Peyer's patch (tissue), 4 donors: ENCODE results near the gene PDLIM1. TPM values are rescaled to one million over a fixed set of nuclear protein-coding genes. Genes with fewer than 3 reads are reported as not detected.
"Not testable (repeated sequence)": the region's sequence is repeated elsewhere in the genome, so short reads cannot be mapped to it uniquely, and the experiment has no call there.

Experiments used
- DNase-seq, 3 donors: peaks; one replicate each; pipeline ENCODE4 v3.0.0-alpha.2; 2017 to 2019
- H3K27ac ChIP-seq, 4 donors: fragments of 200-600 bp; sonication (generic); one replicate each; pipeline ENCODE4 v1.5.1; 2016 to 2019
- H3K27me3 ChIP-seq, 2 donors: fragments of 200-600 bp; sonication (generic); one replicate each; pipeline ENCODE4 v1.5.1; 2019
- H3K36me3 ChIP-seq, 3 donors: fragments of 200-600 bp; sonication (generic); one replicate each; pipeline ENCODE4 v1.5.1; 2016 to 2019
- H3K4me1 ChIP-seq, 4 donors: fragments of 200-600 bp; sonication (generic); one replicate each; pipeline ENCODE4 v1.5.1; 2016 to 2019
- H3K4me3 ChIP-seq, 4 donors: fragments of 200-600 bp; sonication (generic); 1 replicate in 3 of 4; 2 replicates in 1 of 4; pipeline ENCODE4 v1.5.1; 2016 to 2019; ENCODE audit warnings: mild to moderate bottlenecking in 1 of 4
- H3K9me3 ChIP-seq, 4 donors: fragments of 200-600 bp; sonication (generic); one replicate each; pipeline ENCODE4 v1.5.1; 2016 to 2019; ENCODE audit warnings: mild to moderate bottlenecking in 1 of 4
- CTCF ChIP-seq, 6 experiments: fragments of 450-650 bp in 4 of 6; fragments of 200-600 bp in 2 of 6; sonication (generic) in 1 of 6; IDR thresholded peaks; one replicate each; pipeline ENCODE4 v1.5.1; 2017 to 2019; ENCODE audit warnings: antibody characterized with exemption in 6 of 6, mild to moderate bottlenecking in 3 of 6, moderate library complexity in 1 of 6
- POLR2A ChIP-seq, 2 donors: fragments of 450-650 bp; IDR thresholded peaks; one replicate each; pipeline ENCODE4 v1.5.1; 2017; ENCODE audit warnings: antibody characterized with exemption in 2 of 2, mild to moderate bottlenecking in 2 of 2, moderate library complexity in 2 of 2
- total RNA-seq, 4 donors: library from RNA; depleted of rRNA; stranded (reverse); fragments of >200 nt; gene quantifications; one replicate each; pipeline ENCODE4 v1.1.0, GENCODE V29; 2016

PDLIM1 gene
- total RNA-seq, 4 donors from 2014 or later, result 180 to 351 (median 240) TPM

DNA sequence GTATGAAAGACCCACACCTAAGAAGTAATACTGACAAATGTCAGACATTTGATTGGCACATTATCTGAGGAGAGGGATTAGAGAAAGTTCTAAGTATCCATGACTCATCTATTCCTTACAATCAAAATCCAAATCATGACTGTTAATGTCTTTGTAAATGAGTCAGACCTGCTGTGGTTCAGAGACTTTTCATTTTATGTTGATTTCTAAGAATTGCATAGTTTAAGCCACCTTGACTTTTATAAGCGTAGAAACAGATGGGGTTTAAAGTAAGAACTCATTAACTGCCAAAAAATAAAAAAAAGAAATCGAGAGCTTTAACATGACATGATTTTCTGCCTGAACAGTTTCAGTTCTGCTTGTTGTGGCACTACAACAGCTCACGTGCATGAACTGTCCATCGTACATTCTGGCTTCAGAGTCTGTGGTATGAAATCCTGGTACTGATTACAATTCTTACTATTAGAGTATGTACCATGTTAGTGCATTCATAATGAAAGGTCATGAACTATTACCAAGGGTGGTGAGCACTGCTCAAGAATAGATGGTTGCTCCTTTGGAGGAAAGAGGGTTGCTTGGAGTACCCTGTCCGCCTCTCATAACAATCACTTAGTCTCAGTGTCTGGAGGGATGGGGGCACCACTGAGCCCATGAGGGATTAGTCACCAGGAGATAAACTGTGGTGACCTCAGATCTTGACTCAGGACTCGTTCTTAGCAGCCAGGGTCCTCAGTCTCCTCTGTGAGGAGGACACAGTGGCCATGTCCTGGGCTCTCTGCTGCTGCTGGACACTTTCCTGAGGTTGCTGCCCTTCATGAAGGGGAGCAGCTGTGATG is 54.5 kb downstream of the PDLIM1 start:
- Histone ChIP-seq H3K4me1 (no peaks in the 10 kb centered on the region), H3K9me3 (no peaks in the 10 kb centered on the region), H3K27ac (peak overlapping the region in 1 of 4 donors; percentile 31), H3K36me3 (peaks cover 0 to 58% (median 0%) of the 10 kb centered on the region in 3 donors), H3K4me3 (no peak overlapping the region), H3K27me3 (no peaks in the 10 kb centered on the region)
- DNase-seq, result no peak
- TF ChIP-seq POLR2A (IDR thresholded peaks at IDR 0.05) (no peak), CTCF (IDR thresholded peaks at IDR 0.05) (no peak)

DNA sequence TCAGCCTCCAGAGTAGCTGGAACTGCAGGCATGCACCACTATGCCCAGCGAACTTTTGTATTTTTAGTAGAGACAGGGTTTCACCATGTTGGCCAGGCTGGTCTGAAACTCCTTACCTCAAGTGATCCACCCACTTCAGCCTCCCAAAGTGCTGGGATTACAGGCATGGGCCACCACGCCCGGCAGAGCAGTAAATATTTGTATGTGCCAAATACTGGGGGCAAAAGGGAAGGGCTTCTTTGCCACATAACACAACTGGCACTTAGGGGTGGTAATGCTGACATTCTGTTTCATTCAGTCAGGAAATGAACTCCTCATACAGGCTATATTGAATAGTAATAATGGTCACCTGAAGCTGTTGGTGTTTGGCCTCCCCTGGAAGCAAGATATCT is 55.1 kb downstream of the PDLIM1 start:
- DNase-seq, result no peak
- Histone ChIP-seq H3K9me3 (no peaks in the 10 kb centered on the region), H3K4me3 (no peak overlapping the region), H3K27ac (peak overlapping the region in 1 of 4 donors; percentile 31), H3K36me3 (peaks cover 0 to 52% (median 0%) of the 10 kb centered on the region in 3 donors), H3K27me3 (no peaks in the 10 kb centered on the region), H3K4me1 (no peaks in the 10 kb centered on the region)
- no peak for TF ChIP-seq CTCF (IDR thresholded peaks at IDR 0.05)
- TF ChIP-seq POLR2A (IDR thresholded peaks at IDR 0.05), result no peak

DNA sequence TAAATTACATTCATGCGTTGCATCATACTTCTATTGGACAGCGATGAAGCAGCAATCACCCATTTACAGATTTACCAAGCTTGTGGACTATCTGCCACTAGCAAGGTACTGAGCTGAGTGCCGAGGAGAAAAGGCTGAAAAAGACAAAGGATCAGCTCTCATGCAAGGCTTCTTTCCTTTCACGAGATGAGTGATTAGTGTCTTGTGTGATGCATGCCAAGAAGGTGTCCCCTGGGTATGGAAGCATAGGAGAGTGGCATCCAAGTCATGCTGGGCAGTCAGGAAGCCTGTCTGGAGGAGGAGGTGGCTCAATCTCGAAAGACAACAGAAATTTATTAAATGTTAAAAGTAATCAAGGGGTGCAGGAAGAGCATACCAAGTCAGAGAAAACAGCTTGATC is 55.9 kb downstream of the PDLIM1 start:
- no peak for TF ChIP-seq POLR2A (IDR thresholded peaks at IDR 0.05)
- TF ChIP-seq CTCF (IDR thresholded peaks at IDR 0.05), result no peak
- Histone ChIP-seq H3K27me3 (no peaks in the 10 kb centered on the region), H3K27ac (no peak overlapping the region), H3K9me3 (no peaks in the 10 kb centered on the region), H3K36me3 (peaks cover 0 to 47% (median 0%) of the 10 kb centered on the region in 3 donors), H3K4me1 (no peaks in the 10 kb centered on the region), H3K4me3 (no peak overlapping the region)
- DNase-seq, result no peak

- peaks cover 0 to 45% (median 0%) of the 10 kb centered on the region in 3 donors for H3K36me3 ChIP-seq
- H3K4me1 ChIP-seq, result no peaks in the 10 kb centered on the region
- no peak overlapping the region for H3K4me3 ChIP-seq
- DNase-seq, result no peak
- TF ChIP-seq CTCF (IDR thresholded peaks at IDR 0.05), result no peak
- TF ChIP-seq POLR2A (IDR thresholded peaks at IDR 0.05), result no peak
- no peaks in the 10 kb centered on the region for H3K9me3 ChIP-seq
- H3K27me3 ChIP-seq, result no peaks in the 10 kb centered on the region
- H3K27ac ChIP-seq, result no peak overlapping the region
These were observed 57.3 kb downstream of the PDLIM1 start for GRCh38 chr10:95233377-95234034.

- H3K27me3 ChIP-seq, H3K4me1 ChIP-seq, H3K9me3 ChIP-seq: not testable (repeated sequence)
- peak overlapping the region in 2 of 4 donors; percentile 7 to 55 for H3K27ac ChIP-seq
- H3K4me3 ChIP-seq, result peak overlapping the region; percentile 35 to 53 (median 40)
- peak in 2 of 3 donors; percentile 63 to 64 for DNase-seq
- peaks cover 0 to 22% (median 0%) of the 10 kb centered on the region in 3 donors for H3K36me3 ChIP-seq
These were observed 59.9 kb downstream of the PDLIM1 start for GRCh38 chr10:95230677-95231586.
